Kidney (tissue), 14 donors: ENCODE results near the gene SLC31A1. TPM values are rescaled to one million over a fixed set of nuclear protein-coding genes. Genes with fewer than 3 reads are reported as not detected.

ENCODE experiments used
- DNase-seq, 5 donors: peaks; one replicate each; pipeline ENCODE4 v3.0.0-alpha.2; 2013 to 2020
- FAIRE-seq: peaks from 2 replicates; lab custom pipeline; 2012; peaks lifted over from hg19 to GRCh38; lab: Jason Lieb, UNC
- H3K27ac ChIP-seq, 2 donors: one replicate each; pipeline ENCODE4 v1.7.0; 2013; ENCODE audit warnings: low read depth in 2 of 2, low read length in 2 of 2, inconsistent platforms in 1 of 2
- H3K27me3 ChIP-seq: one replicate; pipeline ENCODE4 v1.7.1; 2013; ENCODE audit warnings: low read length, inconsistent platforms; ENCODE audit not compliant: control insufficient read depth, insufficient read depth
- H3K36me3 ChIP-seq, 3 donors: one replicate each; pipeline versions ENCODE4 v1.7.0 to v1.7.1; 2013; ENCODE audit warnings: low read length in 3 of 3, control low read depth in 1 of 3, inconsistent platforms in 1 of 3; ENCODE audit not compliant: insufficient read depth in 3 of 3, control insufficient read depth in 2 of 3
- H3K4me1 ChIP-seq, 3 donors: one replicate each; pipeline versions ENCODE4 v1.7.0 to v1.7.1; 2013; ENCODE audit warnings: low read length in 3 of 3, inconsistent platforms in 1 of 3, low read depth in 1 of 3; ENCODE audit not compliant: control insufficient read depth in 2 of 3, insufficient read depth in 2 of 3
- H3K4me3 ChIP-seq, 3 donors: one replicate each; pipeline versions ENCODE4 v1.7.0 to v1.8.1; 2013; ENCODE audit warnings: low read length in 3 of 3, control low read depth in 1 of 3, inconsistent platforms in 1 of 3
- H3K9ac ChIP-seq, 3 donors: one replicate each; pipeline versions ENCODE4 v1.7.0 to v1.7.1; 2013; ENCODE audit warnings: low read length in 3 of 3, control low read depth in 1 of 3, inconsistent platforms in 1 of 3
- H3K9me3 ChIP-seq, 3 donors: one replicate each; pipeline versions ENCODE4 v1.7.0 to v1.7.1; 2013; ENCODE audit warnings: low read length in 3 of 3, control low read depth in 1 of 3, inconsistent platforms in 1 of 3; ENCODE audit not compliant: control insufficient read depth in 2 of 3, insufficient read depth in 1 of 3
- CTCF ChIP-seq: IDR thresholded peaks from 3 replicates; pipeline ENCODE4 v1.5.1; 2012; ENCODE audit warnings: mild to moderate bottlenecking, moderate library complexity, borderline replicate concordance; ENCODE audit not compliant: insufficient read depth; ENCODE audit errors: extremely low read depth
- intact Hi-C: fragments of 100-400 bp; cut with DNase I; formaldehyde crosslinking; loops from one replicate; pipeline ENCODE4 v1.11.1; 2022
- polyA plus RNA-seq: library from polyadenylated mRNA; stranded (reverse); fragments of 350-450 nt; fragmentation: Illumina TruSeq; extraction: RNeasy Lipid Tissue Mini Kit (QIAGEN cat#74804); gene quantifications from one replicate; pipeline ENCODE4 v1.2.3, GENCODE V29; 2014; ENCODE audit warnings: low read depth, low replicate concordance; ENCODE audit not compliant: insufficient read depth
- total RNA-seq: library from RNA; stranded (reverse); fragmentation: NEBNext Ultra II Directional; extraction: Animal tissue kit (Norgen Biotek cat#: 25700); gene quantifications from one replicate; pipeline ENCODE4 v1.2.1, GENCODE V29; 2021
- donor health status: control.
- donor health status: control.
- donor health status: control.
- donor health status: control.
- donor health status: control.
- donor health status: DM: yes; HTN: yes; CAD: no.
- donor health status: Normal renal cell carcinoma (clear cell type).

Gene SLC31A1
- total and polyA plus RNA-seq, 2 donors from 2014 or later = 19.5 to 20.1 TPM

- Histone ChIP-seq H3K9ac (no peak overlapping the region), H3K27me3 (no peaks in the 10 kb centered on the region), H3K9me3 (no peaks in the 10 kb centered on the region), H3K27ac (no peak overlapping the region), H3K4me1 (peaks cover 0 to 2% (median 0%) of the 10 kb centered on the region in 3 donors), H3K36me3 (no peaks in the 10 kb centered on the region), H3K4me3 (no peak overlapping the region)
- intact Hi-C loops = no loop called here
- FAIRE-seq = no peak
- no peak for DNase-seq
- TF ChIP-seq CTCF = no peak
Observed at GRCh38 chr9:113306566-113306965, 85.2 kb downstream of the SLC31A1 start.

GRCh38 chr9:113307396-113307975 is 86.1 kb downstream of the SLC31A1 start:
- FAIRE-seq = no peak
- no peak for TF ChIP-seq CTCF

GRCh38 chr9:113309204-113309813 is 88.0 kb downstream of the SLC31A1 start:
- H3K9me3 ChIP-seq = no peaks in the 10 kb centered on the region
- no peaks in the 10 kb centered on the region for H3K36me3 ChIP-seq
- H3K27me3 ChIP-seq = no peaks in the 10 kb centered on the region
- intact Hi-C loops = no loop called here
- peak; percentile 59 for TF ChIP-seq CTCF
- no peak overlapping the region for H3K9ac ChIP-seq
- no peak overlapping the region for H3K27ac ChIP-seq
- peak in 3 of 5 donors; percentile 13 to 64 (median 41) for DNase-seq
- peak; percentile 27 for FAIRE-seq
- no peaks in the 10 kb centered on the region for H3K4me1 ChIP-seq
- H3K4me3 ChIP-seq = no peak overlapping the region

More at GRCh38 chr9:113307396-113307975, 86.1 kb downstream of the SLC31A1 start:
- H3K27me3 ChIP-seq = no peaks in the 10 kb centered on the region
- H3K4me1 ChIP-seq = peaks cover 0 to under 1% (median 0%) of the 10 kb centered on the region in 3 donors
- peak in 3 of 5 donors; percentile 22 to 55 (median 35) for DNase-seq
- intact Hi-C loops = no loop called here
- no peaks in the 10 kb centered on the region for H3K36me3 ChIP-seq
- H3K4me3 ChIP-seq = no peak overlapping the region
- peak overlapping the region in 1 of 2 donors; percentile 43 for H3K27ac ChIP-seq
- no peaks in the 10 kb centered on the region for H3K9me3 ChIP-seq
- H3K9ac ChIP-seq = no peak overlapping the region
